NCI-H128 (cell line): Measurements from ENCODE around the gene OR52E5.

ENCODE experiments used
- DNase-seq: peaks from one replicate; lab custom pipeline; 2025; ENCODE audit not compliant: unreplicated experiment; lab: John Stamatoyannopoulos, UW

Gene OR52E5

GRCh38 chr11:5932671-5933070, 39.7 kb downstream of the OR52E5 start:
- DNase-seq, result no peak

DNA sequence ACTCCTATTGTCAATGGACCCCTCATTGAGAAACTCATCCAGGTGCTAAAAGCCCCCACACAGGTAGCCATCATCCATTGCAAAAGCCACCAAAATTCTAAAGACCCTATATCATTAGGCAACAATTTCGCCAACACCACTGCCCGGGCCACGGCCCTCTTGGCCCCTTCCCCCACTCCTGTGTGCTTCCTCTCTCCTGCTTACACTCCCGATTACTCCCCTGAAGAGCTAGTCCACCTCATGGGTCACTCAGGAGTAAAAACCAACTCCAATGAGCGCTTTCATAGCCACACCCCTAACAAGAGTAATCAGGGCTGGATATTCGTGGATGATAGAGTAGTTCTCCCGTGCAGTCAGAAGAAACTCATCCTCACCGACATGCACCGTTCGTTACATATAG, 40.1 kb downstream of the OR52E5 start:
- DNase-seq, result no peak

DNA sequence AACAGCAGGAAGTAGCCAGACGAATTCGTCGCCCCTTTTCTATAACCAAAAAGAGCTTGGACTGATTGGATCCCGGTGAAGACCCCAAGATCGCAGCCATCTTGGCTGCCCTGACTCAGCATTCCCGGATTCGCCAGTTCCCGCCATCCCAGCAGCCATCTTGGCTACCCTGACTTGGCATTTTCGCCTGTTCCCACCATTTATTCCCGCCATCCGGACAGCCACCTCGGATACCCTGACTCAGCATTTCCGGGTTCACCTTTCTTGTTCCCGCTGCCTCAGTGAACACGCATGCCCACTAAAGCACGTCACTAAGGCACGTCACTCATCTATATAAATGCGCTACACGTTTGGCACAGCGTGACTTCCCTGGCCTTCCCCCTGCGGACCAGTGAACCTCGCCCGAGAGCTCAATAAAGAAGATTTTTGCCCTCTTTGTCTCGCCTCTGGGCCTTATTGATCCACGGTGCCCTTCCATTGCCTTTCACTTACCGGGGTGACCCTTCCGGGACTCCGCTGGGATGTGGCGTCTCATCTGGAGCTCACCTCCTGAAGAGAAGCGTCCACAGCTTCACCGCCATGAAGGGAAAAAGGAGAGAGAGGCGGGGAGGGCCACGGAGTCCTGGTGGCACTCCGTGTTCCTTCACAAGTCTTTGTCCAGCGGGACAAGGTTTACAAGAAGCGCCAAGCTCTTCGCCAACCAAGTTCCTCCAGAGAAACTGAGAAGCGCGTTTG, 45.0 kb downstream of the OR52E5 start:
- no peak for DNase-seq

DNA sequence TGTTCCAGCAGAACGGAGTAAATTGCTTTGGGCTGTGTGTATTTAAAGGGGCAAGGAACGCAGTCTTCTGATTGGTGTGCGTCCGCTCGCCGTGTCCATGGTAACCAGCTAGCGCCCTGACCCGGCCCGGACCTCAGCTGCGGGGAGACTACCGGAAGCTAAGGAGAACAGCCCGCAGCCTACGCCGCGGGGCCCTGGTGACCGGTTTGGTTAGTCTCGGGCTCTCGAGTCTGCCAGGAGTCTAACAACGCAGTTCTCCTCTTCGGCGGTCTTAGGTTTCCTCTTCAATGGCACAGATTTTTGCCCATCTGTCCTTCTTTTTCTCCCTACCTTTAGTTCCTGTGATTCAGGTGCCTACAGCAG, 45.6 kb downstream of the OR52E5 start:
- no peak for DNase-seq

GRCh38 chr11:5940748-5941147, 47.7 kb downstream of the OR52E5 start:
- DNase-seq, result no peak

GRCh38 chr11:5941951-5942350, 48.9 kb downstream of the OR52E5 start, which contains the start of gene OR56A3:
TSS of gene OR56A3 (plus strand) at chr11:5942251. CDS start at chr11:5947347, 5,096 bp downstream.
- DNase-seq, result no peak
